Transverse colon (tissue), 4 donors: ENCODE results near the gene DCLRE1C.

Experiments
- CTCF ChIP-seq, 5 experiments: fragments of 200-600 bp in 3 of 5; fragments of 450-650 bp in 2 of 5; sonication (generic) in 3 of 5; IDR thresholded peaks; 1 replicate in 2 of 5; 2 replicates in 3 of 5; pipeline ENCODE4 v1.5.1; 2016 to 2017; ENCODE audit warnings: antibody characterized with exemption in 5 of 5, inconsistent platforms in 3 of 5, mild to moderate bottlenecking in 2 of 5, moderate library complexity in 1 of 5
- POLR2AphosphoS5 ChIP-seq, 3 donors: sonication (generic); formaldehyde crosslinking; IDR thresholded peaks; one replicate each; pipeline ENCODE4 v1.6.1; 2016; ENCODE audit warnings: antibody characterized with exemption in 3 of 3

GRCh38 chr10:14954001-14954770 is at the start of gene DCLRE1C:
- peak; percentile 56 to 94 (median 90) for TF ChIP-seq POLR2AphosphoS5 (IDR thresholded peaks at IDR 0.05)
- no peak for TF ChIP-seq CTCF (IDR thresholded peaks at IDR 0.05)
